Measurements from ENCODE around the gene GSTM3.

GSTM3 gene

GRCh38 chr1:109740615-109741373 lies at the start of gene GSTM3:
GSTM3 (minus strand) TSS chr1:109741038; CDS start chr1:109740287, 751 bp downstream.
- no peak for DNase-seq (ENCODE audit: low spot score)

DNA sequence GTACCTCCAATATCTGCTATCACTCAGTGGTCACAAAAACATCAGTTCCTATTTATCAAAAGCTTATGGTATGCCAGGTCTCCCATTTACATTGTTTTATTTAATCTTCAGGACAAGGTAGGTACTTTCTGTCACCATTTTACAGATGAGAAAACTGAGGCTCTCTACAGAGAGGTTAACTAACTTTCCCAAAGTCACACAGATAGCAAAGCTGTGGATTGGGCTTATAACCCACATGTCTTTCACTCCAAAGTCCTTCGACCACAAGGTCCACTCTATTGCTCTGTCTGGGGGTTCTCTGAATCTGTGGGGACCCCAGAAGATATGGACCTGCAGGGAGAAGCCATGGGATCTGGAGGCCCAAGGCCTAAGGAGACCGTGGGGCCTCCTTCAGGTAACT lies 49.5 kb upstream of the GSTM3 start:
- DNase-seq (ENCODE audit: low spot score), result no peak

DNA sequence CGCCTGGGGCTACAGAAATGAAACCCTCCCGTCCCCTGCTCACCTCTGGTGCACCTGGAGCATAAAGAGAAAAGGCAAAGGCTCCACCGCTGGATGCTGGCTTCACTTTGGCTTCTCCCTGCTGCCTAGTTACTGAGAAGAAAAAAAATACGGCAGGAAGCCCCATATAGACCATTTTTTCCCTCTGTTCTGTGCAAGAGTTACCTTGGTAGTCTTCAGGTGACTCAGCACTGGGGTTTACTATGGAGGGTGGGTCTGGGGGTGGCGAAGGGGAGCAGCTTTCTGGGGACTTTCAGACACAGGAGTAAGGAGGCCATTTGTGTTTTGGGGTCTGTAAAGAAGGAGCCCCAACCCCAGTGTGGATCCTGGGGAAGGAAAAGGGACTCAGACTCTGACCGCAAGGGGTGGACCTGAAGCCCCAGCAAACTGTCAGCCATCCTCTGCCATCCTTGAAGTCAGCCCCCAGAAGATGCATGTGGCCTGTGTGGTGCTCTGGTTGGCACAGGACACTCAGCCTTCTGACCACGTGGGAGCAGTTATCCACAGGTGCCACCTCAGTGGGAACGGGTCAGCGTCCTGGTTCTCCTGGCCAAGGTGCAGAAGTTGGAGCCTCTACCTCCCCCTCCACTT lies 48.8 kb upstream of the GSTM3 start:
- DNase-seq (ENCODE audit: low spot score), result no peak

- DNase-seq (ENCODE audit: low spot score), result no peak
Observed at GRCh38 chr1:109788695-109789521, 48.1 kb upstream of the GSTM3 start.

DNA sequence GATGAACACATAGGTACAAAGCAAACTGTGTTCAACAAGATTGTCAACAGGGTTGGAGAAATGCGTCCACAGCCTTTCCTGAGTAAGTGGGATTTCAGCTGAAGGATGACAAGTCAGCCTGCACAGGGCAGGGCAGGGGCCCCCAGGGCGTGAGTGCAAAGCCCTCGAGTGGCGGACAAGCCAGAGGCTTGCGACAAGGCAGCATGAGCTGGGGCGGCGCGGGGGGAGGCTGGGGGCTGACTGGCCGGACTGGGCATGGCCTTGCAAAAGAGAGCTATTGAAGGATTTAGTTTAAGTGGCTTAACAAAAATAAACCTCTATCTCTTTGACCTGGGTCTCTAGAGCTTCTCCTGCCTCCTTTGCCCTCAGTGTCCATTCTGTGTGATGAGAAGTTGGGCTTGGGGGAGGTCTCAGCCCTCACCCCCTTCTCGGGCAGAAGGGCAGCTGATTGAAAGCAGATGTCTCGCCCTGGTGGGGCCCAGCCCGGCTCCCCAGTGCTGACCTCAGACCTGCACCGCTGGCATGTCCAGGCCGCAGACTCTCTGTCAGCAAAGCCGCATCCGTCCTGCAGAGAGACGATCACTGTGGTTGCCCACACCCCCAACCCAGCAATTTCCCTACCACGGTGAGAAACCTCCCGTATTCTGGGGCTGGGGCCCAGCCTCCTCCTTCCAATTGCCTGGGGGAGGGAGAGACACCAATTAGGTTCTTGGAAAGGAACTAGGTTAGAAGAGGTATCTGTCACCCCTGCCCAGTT lies 47.2 kb upstream of the GSTM3 start:
- DNase-seq (ENCODE audit: low spot score), result no peak

DNA sequence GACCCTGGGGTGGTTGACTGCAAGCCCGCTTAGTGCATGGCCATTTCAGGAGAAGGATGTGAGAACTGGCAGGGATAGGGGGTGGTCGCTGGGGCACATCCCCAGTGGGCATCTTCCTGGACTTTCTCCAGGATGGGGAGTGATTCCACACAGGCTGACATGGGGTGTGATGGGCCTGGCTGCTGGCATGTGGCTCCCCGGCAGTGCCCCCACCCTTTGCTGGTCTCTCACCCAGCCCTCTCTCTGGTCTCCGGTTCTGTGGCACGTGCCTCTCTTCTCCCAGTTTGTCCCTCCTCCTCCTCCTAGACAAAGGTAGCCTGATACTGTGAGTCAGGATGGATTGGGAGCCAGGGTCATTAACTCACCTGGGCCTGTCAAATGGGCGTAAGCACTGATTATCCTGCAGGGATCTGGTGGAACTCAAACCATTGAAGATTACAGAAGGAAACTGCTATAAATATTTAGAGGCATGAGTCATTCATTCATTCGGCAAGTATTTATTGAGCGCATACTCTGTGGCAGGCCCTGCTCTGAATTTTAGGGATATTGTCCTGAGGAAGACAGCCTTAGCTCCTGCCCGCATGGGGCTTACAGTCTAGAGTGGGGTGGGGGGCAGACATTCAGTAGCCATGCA lies 46.5 kb upstream of the GSTM3 start:
- DNase-seq (ENCODE audit: low spot score), result no peak

- DNase-seq (ENCODE audit: low spot score), result no peak
Observed at GRCh38 chr1:109786531-109787021, 45.7 kb upstream of the GSTM3 start.

DNA sequence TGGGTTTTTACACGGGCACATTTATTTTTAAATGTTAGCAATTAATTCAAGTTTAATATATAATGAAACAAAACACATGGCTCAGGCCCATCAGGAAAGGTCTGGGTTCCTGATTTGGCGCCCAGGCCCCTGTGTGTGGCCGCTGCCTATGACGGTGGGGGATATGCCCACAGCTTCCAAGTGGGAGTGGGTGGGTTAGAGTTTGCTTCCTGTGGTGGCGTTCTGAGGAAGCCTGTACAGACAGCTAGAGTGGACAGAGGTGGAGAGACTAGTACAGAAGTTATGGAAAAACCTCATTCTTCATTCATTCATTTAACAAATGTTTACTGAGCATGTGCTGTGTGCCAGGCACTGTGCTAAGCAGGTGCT lies 45.3 kb upstream of the GSTM3 start:
- no peak for DNase-seq (ENCODE audit: low spot score)

- no peak for DNase-seq (ENCODE audit: low spot score)
Observed at GRCh38 chr1:109785446-109786111, 44.7 kb upstream of the GSTM3 start.

- no peak for DNase-seq (ENCODE audit: low spot score)
Observed at GRCh38 chr1:109784551-109785252, 43.9 kb upstream of the GSTM3 start.

DNA sequence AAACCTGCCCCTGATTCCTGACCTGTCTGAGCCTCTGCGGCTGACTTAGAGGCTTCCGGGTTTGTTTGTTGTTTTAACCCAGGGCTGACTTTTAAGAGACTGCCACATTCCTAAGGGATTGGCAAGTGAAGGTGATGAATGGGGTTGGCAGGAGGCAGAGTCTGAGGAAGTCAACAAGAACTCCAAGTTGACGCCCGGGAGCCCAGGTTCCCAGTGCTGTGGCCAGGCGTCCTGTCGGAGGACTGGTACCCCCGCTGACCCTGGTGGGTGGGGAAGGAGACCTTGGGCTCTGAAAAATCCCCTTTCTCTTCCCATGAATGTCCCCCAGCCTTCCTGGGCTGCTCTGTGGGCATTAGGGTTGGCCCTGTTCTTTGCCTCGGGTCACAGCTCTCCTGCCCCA lies 42.6 kb upstream of the GSTM3 start:
- peak; percentile 73 for DNase-seq (ENCODE audit: low spot score)

GRCh38 chr1:109782927-109783326 lies 42.1 kb upstream of the GSTM3 start:
- no peak for DNase-seq (ENCODE audit: low spot score)

DNA sequence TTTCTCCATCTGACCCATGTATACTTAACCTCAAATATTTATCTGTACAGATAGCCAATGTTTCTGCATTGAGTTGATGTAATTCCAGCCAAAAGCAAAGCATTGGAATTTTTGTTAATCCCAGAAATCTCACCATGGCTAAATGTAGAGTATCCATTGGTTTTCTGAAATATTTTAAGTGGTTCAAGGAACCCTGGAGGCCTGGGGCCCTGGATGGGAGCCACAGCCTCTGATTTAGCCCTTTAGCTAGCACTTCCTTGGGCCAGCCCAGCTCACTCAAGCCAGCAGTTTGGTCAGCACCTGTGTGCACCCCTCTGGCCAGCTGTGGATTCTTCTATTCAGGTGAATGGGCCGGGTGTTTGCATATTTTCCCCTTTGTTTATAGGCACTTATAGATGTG lies 41.7 kb upstream of the GSTM3 start:
- peak; percentile 66 for DNase-seq (ENCODE audit: low spot score)

GRCh38 chr1:109781806-109782205 lies 41.0 kb upstream of the GSTM3 start:
- no peak for DNase-seq (ENCODE audit: low spot score)

DNA sequence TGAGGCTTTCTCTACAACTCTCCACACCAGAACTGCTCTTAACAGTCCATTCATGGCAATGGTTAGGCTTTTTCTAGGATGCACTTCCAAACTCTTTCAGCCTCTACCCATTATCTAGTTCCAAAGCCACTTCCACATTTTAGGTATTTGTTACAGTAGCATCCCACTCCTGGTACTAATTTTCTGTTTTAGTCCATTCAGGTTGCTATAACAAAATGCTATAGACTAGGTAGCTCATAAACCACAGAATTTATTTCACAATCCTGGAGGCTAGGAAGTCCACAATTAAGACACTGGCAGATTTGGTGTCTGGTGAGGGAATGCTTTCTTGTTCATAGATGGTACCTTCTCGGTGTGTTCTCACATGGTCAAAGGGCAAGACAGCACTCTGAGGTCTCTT lies 40.1 kb upstream of the GSTM3 start:
- no peak for DNase-seq (ENCODE audit: low spot score)

DNA sequence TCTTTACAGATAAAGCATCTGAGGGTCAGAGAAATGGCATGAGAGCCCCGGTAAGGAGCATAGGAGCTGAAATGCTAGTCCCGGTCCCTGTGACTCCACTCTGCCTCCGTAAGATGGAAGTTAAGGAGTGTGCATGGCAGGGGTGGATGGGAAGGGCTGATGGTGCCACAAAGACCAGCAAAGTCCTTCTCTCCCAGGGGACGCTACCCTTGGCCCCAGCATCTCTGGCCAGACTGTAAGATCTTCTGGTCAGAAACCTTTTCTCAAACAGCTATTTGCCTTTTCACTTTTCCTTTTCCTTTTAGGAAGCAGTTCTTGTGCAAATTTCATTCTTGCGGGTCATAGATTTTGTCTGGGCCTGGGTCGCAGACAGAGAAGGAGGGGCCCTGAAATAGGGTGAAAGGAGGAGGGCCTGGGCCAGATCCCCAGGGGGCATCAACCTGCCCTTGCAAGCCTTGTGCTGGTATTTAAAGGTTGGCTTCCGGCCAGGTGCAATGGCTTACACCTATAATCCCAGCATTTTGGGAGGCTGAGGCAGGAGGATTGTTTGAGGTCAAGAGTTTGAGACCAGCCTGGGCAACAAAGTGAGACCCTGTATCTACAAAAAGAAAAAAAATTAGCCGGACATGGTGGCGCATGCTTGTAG lies 37.3 kb upstream of the GSTM3 start:
- no peak for DNase-seq (ENCODE audit: low spot score)

DNA sequence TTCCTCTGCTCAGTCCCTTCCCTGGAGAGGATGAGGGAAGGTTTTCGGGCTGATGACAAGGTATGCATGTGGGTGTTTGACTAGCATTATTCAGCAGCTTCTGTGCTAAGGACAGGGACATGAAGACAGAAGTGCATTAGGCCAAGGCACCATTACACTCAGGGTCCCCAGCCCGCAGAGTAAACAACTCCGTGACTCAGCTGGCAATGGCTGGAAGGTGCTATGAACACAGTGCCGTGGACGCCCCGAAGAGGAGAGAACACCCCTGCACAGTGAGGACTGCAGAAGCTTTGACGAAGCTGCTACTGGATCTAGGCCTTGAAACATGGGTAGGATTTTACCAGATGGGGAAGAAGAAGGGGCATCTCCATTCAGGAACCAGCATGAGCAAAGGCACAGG lies 36.6 kb upstream of the GSTM3 start:
- DNase-seq (ENCODE audit: low spot score), result no peak

DNA sequence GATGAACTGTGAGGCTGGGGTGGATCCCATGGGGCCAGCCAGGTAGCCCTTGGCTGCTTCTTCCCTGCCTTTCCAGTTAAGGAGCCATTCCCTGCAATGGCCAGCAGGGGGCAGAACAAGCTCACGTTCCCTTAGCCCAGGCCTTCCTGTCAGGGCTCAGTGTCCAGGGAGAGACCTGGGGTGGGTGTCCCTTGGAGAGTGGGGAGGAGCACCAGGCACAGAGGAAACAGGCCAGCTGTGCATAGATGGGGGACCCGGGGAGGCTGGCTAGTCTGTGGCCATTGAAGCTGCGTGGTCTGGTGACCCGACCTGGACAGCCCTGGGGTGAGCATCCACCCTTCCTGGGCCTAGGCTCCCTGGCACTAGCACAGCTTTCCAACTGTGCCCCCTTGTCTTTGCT lies 36.1 kb upstream of the GSTM3 start:
- peak; percentile 90 for DNase-seq (ENCODE audit: low spot score)

GRCh38 chr1:109776206-109776835 lies 35.5 kb upstream of the GSTM3 start:
- no peak for DNase-seq (ENCODE audit: low spot score)
